Measurements from ENCODE around the gene HES5.

The HES5 gene

DNA sequence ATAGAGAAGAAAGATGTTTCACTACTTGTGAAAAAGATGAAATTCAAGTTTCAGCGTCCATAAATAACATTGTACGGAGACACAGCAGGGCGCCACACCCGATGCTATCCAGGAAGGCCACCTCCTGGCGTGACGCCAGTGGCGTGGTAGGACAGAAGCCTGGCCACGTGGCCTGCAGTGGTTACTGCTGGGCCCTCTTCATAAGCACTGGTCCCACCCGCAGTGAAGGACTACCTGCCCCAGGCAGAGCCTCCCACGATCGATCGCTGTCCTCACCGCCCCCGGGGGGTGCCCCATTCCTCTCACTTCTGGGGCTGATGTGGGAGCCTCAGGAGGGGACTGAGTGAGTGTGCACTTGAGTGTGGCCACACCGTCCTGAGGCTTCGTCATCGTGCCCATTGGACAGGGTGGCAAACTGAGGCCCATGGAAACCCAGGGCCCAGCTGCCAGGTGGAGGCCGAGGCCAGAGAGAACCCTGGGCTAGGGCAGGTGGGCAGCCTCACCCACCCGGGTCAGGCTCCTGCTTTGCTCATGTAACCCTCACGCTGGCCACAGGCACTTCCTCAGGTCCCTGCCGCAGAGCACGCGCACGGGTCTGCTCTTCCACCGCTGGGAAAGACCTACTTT is 11.7 kb upstream of the HES5 start:
- Histone ChIP-seq H3K27me3 (ENCODE audit: control insufficient read depth, insufficient read depth, low read length) (peaks cover 35% of the 10 kb centered on the region), H3K9ac (ENCODE audit: low read length) (no peak overlapping the region), H3K4me3 (ENCODE audit: low read length) (no peak overlapping the region), H3K4me1 (ENCODE audit: control insufficient read depth, insufficient read depth, low read length) (peaks cover 49% of the 10 kb centered on the region), H3K36me3 (ENCODE audit: control insufficient read depth, insufficient read depth, low read length) (no peaks in the 10 kb centered on the region), H3K9me3 (ENCODE audit: control insufficient read depth, low read length) (no peaks in the 10 kb centered on the region)

DNA sequence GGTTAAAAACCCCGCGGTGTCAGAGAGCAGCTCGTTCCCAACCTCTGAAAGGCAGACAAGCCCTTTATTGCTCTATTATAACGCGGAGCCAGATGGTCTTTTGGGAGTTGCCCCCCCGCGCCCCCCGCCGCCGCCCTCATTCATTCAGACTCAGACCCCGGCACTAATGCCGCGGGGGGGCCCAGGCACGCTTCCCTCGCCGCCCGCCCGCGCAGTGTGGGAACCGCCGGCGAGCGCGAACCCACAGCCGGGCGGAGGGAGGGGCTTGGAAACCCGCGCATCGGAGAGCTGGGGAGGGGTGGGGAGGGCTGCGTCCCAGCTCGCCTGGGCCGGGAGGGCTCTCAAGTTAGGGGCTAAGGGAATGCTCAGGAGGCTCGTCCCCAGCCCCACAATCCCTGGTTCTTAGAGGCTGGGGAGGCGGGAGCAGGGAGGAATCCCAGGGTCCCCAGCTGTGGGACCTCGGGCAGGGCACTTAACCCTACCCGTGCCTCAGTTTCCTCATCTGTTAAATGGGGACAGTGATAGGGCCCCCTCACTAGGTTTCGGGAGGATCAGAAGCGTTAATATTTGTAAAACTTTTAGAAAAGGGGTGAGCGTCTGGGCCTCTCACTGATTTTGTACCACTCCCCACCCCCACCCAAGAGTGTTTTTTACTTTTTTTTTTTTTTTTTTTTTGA is 10.9 kb upstream of the HES5 start:
- no peaks in the 10 kb centered on the region for H3K36me3 ChIP-seq (ENCODE audit: control insufficient read depth, insufficient read depth, low read length)
- no peaks in the 10 kb centered on the region for H3K9me3 ChIP-seq (ENCODE audit: control insufficient read depth, low read length)
- H3K9ac ChIP-seq (ENCODE audit: low read length), result no peak overlapping the region
- H3K4me1 ChIP-seq (ENCODE audit: control insufficient read depth, insufficient read depth, low read length), result peaks cover 44% of the 10 kb centered on the region
- H3K27me3 ChIP-seq (ENCODE audit: control insufficient read depth, insufficient read depth, low read length), result peaks cover 35% of the 10 kb centered on the region
- H3K4me3 ChIP-seq (ENCODE audit: low read length), result no peak overlapping the region

DNA sequence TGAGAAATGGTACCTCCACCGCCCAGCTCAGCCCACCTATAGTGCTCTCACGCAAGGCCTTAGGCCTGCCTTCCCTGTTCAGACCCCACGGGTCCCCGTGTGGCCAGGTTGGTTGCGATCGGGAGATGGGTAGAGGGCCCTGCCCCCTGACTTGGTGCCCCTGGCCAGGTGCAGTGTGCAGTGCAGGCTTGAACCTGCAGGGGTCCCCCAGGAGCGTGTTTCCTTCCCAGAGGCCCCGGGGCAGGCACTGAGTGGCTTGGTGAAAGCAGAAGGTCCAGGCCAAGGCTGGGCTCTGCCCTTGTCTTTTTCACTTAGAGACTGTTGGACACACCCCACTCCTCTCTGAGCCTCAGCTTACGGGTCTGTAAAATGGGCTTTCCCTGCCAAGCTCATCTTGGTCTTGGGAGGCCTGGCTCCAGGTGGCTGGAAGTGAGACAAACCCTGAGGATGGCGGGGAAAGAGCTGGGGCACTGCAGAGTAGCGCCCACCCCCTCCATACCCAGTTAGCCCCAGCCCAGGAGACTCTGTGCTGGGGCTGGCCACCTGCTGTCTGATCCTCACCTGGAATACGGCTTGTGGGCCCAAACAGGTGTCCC is 9.3 kb upstream of the HES5 start:
- no peak overlapping the region for H3K9ac ChIP-seq (ENCODE audit: low read length)
- H3K27me3 ChIP-seq (ENCODE audit: control insufficient read depth, insufficient read depth, low read length), result peaks cover 50% of the 10 kb centered on the region
- H3K4me3 ChIP-seq (ENCODE audit: low read length), result no peak overlapping the region
- peaks cover 39% of the 10 kb centered on the region for H3K4me1 ChIP-seq (ENCODE audit: control insufficient read depth, insufficient read depth, low read length)
- no peaks in the 10 kb centered on the region for H3K36me3 ChIP-seq (ENCODE audit: control insufficient read depth, insufficient read depth, low read length)
- H3K9me3 ChIP-seq (ENCODE audit: control insufficient read depth, low read length), result no peaks in the 10 kb centered on the region

DNA sequence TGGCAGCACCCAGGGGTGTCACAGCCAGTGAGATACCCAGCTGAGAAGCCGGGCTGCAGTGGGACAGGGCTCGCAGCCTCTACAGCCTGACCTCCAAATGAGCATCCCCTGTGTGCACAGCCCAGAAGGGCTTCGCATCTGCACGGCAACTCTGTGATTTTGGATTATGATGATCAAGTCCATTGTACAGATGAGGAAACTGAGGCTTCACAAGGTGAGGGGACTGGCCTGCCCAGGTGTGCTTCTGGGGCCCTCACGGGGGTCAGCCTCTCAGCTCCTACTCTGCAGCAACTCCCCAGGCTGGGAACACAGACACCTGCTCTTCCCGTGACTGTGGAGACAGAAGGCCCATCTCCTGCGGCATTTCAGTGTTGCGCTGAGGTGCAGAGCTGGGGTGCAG is 8.8 kb upstream of the HES5 start:
- Histone ChIP-seq H3K9me3 (ENCODE audit: control insufficient read depth, low read length) (no peaks in the 10 kb centered on the region), H3K4me1 (ENCODE audit: control insufficient read depth, insufficient read depth, low read length) (peaks cover 34% of the 10 kb centered on the region), H3K9ac (ENCODE audit: low read length) (no peak overlapping the region), H3K27me3 (ENCODE audit: control insufficient read depth, insufficient read depth, low read length) (peaks cover 55% of the 10 kb centered on the region), H3K36me3 (ENCODE audit: control insufficient read depth, insufficient read depth, low read length) (no peaks in the 10 kb centered on the region), H3K4me3 (ENCODE audit: low read length) (no peak overlapping the region)

GRCh38 chr1:2538376-2538775 is 8.3 kb upstream of the HES5 start:
- Histone ChIP-seq H3K27me3 (ENCODE audit: control insufficient read depth, insufficient read depth, low read length) (peaks cover 60% of the 10 kb centered on the region), H3K4me1 (ENCODE audit: control insufficient read depth, insufficient read depth, low read length) (peaks cover 29% of the 10 kb centered on the region), H3K9me3 (ENCODE audit: control insufficient read depth, low read length) (no peaks in the 10 kb centered on the region), H3K4me3 (ENCODE audit: low read length) (no peak overlapping the region), H3K9ac (ENCODE audit: low read length) (no peak overlapping the region), H3K36me3 (ENCODE audit: control insufficient read depth, insufficient read depth, low read length) (no peaks in the 10 kb centered on the region)

DNA sequence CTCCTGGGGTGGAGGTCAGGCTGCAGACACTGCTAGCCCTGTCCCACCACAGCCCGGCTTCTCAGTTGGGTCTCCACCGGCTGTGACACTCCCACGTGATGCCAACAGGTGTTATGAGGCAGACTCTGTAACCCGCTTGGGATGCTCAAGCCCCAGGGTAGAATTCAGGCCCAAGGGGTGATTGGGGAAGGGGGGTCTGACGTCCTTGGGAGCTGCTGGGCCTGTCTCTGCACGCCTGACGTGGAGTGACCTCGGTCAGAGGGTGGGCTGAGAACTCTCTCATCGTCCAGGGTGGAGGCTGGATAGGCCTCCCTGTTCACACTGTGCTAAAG is 7.7 kb upstream of the HES5 start:
- Histone ChIP-seq H3K36me3 (ENCODE audit: control insufficient read depth, insufficient read depth, low read length) (no peaks in the 10 kb centered on the region), H3K9me3 (ENCODE audit: control insufficient read depth, low read length) (no peaks in the 10 kb centered on the region), H3K9ac (ENCODE audit: low read length) (no peak overlapping the region), H3K4me3 (ENCODE audit: low read length) (no peak overlapping the region), H3K27me3 (ENCODE audit: control insufficient read depth, insufficient read depth, low read length) (peaks cover 65% of the 10 kb centered on the region), H3K4me1 (ENCODE audit: control insufficient read depth, insufficient read depth, low read length) (peaks cover 27% of the 10 kb centered on the region)

GRCh38 chr1:2535981-2536380 is 5.9 kb upstream of the HES5 start:
- Histone ChIP-seq H3K9ac (ENCODE audit: low read length) (no peak overlapping the region), H3K4me3 (ENCODE audit: low read length) (no peak overlapping the region), H3K36me3 (ENCODE audit: control insufficient read depth, insufficient read depth, low read length) (no peaks in the 10 kb centered on the region), H3K4me1 (ENCODE audit: control insufficient read depth, insufficient read depth, low read length) (peaks cover 27% of the 10 kb centered on the region), H3K9me3 (ENCODE audit: control insufficient read depth, low read length) (no peaks in the 10 kb centered on the region), H3K27me3 (ENCODE audit: control insufficient read depth, insufficient read depth, low read length) (peaks cover 72% of the 10 kb centered on the region)

DNA sequence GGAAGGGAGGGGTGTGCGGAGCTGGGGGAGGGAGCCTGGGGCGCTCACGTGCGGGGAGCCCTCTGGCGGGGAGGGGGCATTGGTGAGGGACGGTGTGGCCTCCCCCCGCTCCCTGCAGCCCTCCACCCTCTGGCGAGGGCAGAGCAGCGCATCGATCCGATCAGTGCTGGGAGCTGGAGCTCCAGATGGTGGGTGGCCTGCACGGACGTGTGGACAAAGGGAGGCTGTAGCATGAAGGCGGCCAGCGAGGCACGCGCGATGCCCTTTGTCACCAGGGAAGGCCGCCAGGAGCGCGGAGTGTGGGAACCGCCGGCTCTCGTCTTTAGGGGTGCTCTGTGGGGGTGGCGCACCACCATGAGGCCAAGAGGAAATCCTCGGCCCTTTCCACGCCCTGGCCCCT is 5.4 kb upstream of the HES5 start:
- H3K9me3 ChIP-seq (ENCODE audit: control insufficient read depth, low read length), result no peaks in the 10 kb centered on the region
- no peak overlapping the region for H3K9ac ChIP-seq (ENCODE audit: low read length)
- H3K36me3 ChIP-seq (ENCODE audit: control insufficient read depth, insufficient read depth, low read length), result no peaks in the 10 kb centered on the region
- peaks cover 76% of the 10 kb centered on the region for H3K27me3 ChIP-seq (ENCODE audit: control insufficient read depth, insufficient read depth, low read length)
- H3K4me1 ChIP-seq (ENCODE audit: control insufficient read depth, insufficient read depth, low read length), result peaks cover 32% of the 10 kb centered on the region
- H3K4me3 ChIP-seq (ENCODE audit: low read length), result no peak overlapping the region

- Histone ChIP-seq H3K4me1 (ENCODE audit: control insufficient read depth, insufficient read depth, low read length) (peaks cover 37% of the 10 kb centered on the region), H3K36me3 (ENCODE audit: control insufficient read depth, insufficient read depth, low read length) (no peaks in the 10 kb centered on the region), H3K27me3 (ENCODE audit: control insufficient read depth, insufficient read depth, low read length) (peaks cover 76% of the 10 kb centered on the region), H3K9ac (ENCODE audit: low read length) (no peak overlapping the region), H3K4me3 (ENCODE audit: low read length) (no peak overlapping the region), H3K9me3 (ENCODE audit: control insufficient read depth, low read length) (no peaks in the 10 kb centered on the region)
These were observed 4.8 kb upstream of the HES5 start for GRCh38 chr1:2534687-2535441.

- Histone ChIP-seq H3K27me3 (ENCODE audit: control insufficient read depth, insufficient read depth, low read length) (peaks cover 78% of the 10 kb centered on the region), H3K4me1 (ENCODE audit: control insufficient read depth, insufficient read depth, low read length) (peaks cover 38% of the 10 kb centered on the region), H3K4me3 (ENCODE audit: low read length) (no peak overlapping the region), H3K9me3 (ENCODE audit: control insufficient read depth, low read length) (no peaks in the 10 kb centered on the region), H3K36me3 (ENCODE audit: control insufficient read depth, insufficient read depth, low read length) (no peaks in the 10 kb centered on the region), H3K9ac (ENCODE audit: low read length) (no peak overlapping the region)
These were observed 4.2 kb upstream of the HES5 start for GRCh38 chr1:2534315-2534686.

GRCh38 chr1:2533365-2533764 is 3.3 kb upstream of the HES5 start:
- Histone ChIP-seq H3K4me1 (ENCODE audit: control insufficient read depth, insufficient read depth, low read length) (peaks cover 47% of the 10 kb centered on the region), H3K4me3 (ENCODE audit: low read length) (no peak overlapping the region), H3K9ac (ENCODE audit: low read length) (no peak overlapping the region), H3K36me3 (ENCODE audit: control insufficient read depth, insufficient read depth, low read length) (no peaks in the 10 kb centered on the region), H3K27me3 (ENCODE audit: control insufficient read depth, insufficient read depth, low read length) (peaks cover 81% of the 10 kb centered on the region), H3K9me3 (ENCODE audit: control insufficient read depth, low read length) (no peaks in the 10 kb centered on the region)

DNA sequence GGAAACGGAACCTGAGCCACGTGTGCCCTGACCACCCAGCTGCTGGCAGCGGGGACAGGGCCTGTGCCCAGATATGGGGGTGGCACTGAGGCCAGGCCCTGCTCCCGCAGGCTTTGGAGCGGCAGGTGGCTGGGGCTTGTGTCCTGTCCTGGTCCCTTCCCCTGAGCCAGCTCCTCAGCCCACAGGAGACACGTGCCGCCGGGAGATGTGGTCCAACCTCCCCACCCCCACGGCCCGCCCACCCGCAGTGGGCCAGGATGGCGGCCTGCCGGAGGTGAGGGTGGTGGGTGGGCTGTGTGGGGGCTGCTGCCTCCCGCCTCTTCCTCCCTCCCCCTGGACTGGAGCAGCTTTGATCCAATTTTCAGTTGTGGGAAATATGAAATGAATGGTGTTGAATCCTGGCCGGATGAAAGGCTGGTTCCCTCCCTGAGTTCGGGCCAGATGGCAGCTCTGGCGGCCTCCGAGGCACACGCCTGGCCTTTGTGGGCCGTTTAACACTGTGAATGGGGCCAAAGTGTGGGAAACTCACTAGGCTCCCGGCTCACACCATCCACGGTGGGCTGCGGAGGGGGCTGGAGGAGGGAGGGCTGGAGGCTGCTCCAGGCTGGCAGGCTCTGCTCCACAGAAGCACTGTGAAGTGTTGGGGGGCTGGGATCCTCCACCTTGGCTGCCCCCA is 2.6 kb upstream of the HES5 start:
- Histone ChIP-seq H3K27me3 (ENCODE audit: control insufficient read depth, insufficient read depth, low read length) (peaks cover 82% of the 10 kb centered on the region), H3K4me1 (ENCODE audit: control insufficient read depth, insufficient read depth, low read length) (peaks cover 46% of the 10 kb centered on the region), H3K4me3 (ENCODE audit: low read length) (no peak overlapping the region), H3K9me3 (ENCODE audit: control insufficient read depth, low read length) (no peaks in the 10 kb centered on the region), H3K36me3 (ENCODE audit: control insufficient read depth, insufficient read depth, low read length) (no peaks in the 10 kb centered on the region), H3K9ac (ENCODE audit: low read length) (no peak overlapping the region)

All from mucosa of stomach (tissue), 1 donor.